ENCODE results near the gene NDUFV3.
"Not testable (repeated sequence)": the region's sequence is repeated elsewhere in the genome, so short reads cannot be mapped to it uniquely, and the experiment has no call there.

DNA sequence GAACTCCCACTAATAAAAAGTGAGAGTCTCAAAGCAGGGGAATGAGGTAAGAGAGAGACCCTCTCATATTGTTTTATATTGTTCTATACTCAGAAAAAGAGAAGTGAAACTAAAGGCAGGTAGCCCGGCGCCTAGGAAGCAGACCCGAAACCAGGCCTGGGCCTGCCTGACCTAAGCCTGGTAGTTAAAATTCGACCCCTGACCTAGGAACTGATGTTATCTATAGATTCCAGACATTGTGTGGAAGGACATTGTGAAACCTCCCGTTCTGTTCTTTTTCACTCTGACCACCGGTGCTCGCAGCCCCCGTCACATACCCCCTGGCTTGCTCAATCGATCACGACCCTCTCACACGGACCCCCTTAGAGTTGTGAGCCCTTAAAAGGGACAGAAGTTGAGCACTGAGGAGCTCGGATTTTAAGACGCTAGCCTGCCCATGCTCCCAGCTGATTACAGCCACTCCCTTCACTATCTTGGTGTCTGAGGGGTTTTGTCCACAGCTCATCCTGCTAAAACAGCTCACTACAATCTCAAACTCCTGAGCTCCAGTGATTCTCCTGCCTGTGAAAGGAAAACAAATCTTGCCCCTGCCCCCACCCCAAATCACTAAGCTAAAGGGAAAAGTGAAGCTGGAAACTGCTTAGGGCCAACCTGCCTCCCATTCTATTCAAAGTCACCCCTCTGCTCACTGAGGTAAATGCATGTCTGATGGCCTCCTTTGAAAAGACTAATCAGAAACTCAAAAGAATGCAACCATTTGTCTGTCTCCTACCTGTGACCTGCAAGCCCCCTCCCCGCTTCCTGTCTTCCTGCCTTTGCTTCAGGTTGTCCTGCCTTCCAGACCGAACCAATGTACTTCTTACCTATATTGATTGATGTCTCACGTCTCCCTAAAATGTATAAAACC lies 44.2 kb downstream of the NDUFV3 start:
- TF ChIP-seq, protein P1, sequence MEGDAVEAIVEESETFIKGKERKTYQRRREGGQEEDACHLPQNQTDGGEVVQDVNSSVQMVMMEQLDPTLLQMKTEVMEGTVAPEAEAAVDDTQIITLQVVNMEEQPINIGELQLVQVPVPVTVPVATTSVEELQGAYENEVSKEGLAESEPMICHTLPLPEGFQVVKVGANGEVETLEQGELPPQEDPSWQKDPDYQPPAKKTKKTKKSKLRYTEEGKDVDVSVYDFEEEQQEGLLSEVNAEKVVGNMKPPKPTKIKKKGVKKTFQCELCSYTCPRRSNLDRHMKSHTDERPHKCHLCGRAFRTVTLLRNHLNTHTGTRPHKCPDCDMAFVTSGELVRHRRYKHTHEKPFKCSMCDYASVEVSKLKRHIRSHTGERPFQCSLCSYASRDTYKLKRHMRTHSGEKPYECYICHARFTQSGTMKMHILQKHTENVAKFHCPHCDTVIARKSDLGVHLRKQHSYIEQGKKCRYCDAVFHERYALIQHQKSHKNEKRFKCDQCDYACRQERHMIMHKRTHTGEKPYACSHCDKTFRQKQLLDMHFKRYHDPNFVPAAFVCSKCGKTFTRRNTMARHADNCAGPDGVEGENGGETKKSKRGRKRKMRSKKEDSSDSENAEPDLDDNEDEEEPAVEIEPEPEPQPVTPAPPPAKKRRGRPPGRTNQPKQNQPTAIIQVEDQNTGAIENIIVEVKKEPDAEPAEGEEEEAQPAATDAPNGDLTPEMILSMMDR (optimal IDR thresholded peaks at IDR 0.05 in 1 of 3, IDR thresholded peaks at IDR 0.05 in 1 of 3, conservative IDR thresholded peaks at IDR 0.05 in 1 of 3; ENCODE audit: extremely low read depth in 1 of 3, insufficient read depth in 2 of 3, low read length in 3 of 3): not testable (repeated sequence)
- TF ChIP-seq EZH2 (IDR thresholded peaks at IDR 0.05; ENCODE audit: low read length): not testable (repeated sequence)
